Breast epithelium (tissue), 3 donors: ENCODE results near the gene IRAK3.

Experiments
- POLR2A ChIP-seq: fragments of 450-650 bp; IDR thresholded peaks from one replicate; pipeline ENCODE4 v1.6.1; 2016; ENCODE audit warnings: antibody characterized with exemption, mild to moderate bottlenecking, moderate library complexity
- TF ChIP-seq, protein P1 (sequence below), 3 donors: fragments of 450-650 bp; IDR thresholded peaks; one replicate each; pipeline ENCODE4 v1.5.1; 2016 to 2017; ENCODE audit warnings: antibody characterized with exemption in 3 of 3, mild to moderate bottlenecking in 3 of 3, moderate library complexity in 3 of 3

- TF ChIP-seq, protein P1, sequence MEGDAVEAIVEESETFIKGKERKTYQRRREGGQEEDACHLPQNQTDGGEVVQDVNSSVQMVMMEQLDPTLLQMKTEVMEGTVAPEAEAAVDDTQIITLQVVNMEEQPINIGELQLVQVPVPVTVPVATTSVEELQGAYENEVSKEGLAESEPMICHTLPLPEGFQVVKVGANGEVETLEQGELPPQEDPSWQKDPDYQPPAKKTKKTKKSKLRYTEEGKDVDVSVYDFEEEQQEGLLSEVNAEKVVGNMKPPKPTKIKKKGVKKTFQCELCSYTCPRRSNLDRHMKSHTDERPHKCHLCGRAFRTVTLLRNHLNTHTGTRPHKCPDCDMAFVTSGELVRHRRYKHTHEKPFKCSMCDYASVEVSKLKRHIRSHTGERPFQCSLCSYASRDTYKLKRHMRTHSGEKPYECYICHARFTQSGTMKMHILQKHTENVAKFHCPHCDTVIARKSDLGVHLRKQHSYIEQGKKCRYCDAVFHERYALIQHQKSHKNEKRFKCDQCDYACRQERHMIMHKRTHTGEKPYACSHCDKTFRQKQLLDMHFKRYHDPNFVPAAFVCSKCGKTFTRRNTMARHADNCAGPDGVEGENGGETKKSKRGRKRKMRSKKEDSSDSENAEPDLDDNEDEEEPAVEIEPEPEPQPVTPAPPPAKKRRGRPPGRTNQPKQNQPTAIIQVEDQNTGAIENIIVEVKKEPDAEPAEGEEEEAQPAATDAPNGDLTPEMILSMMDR (IDR thresholded peaks at IDR 0.05) = no peak
- TF ChIP-seq POLR2A = no peak
Measured at GRCh38 chr12:66280561-66280960, 91.5 kb downstream of the IRAK3 start.
